SK-N-SH (cell line): Measurements from ENCODE around the gene TRNT1. TPM values are rescaled to one million over a fixed set of nuclear protein-coding genes. Genes with fewer than 3 reads are reported as not detected.

Experiments used
- CTCF ChIA-PET: fragments of 300-600, 350-600 bp; formaldehyde crosslinking; extraction: SDS; loops from one replicate; lab custom pipeline; 2021; lab: Yijun Ruan, JAX
- POLR2A ChIA-PET: fragments of 350-600 bp; sonication (Branson Sonifier 250); formaldehyde crosslinking; extraction: SDS; loops from one replicate; lab custom pipeline; 2020; ENCODE audit warnings: antibody characterized with exemption, inconsistent platforms; lab: Yijun Ruan, JAX
- DNase-seq: peaks from one replicate; pipeline ENCODE4 v3.0.0; 2012
- H2AFZ ChIP-seq: fragments of 200-600 bp; sonication (generic); 2 replicates; pipeline ENCODE4 v1.8.1; 2016; ENCODE audit warnings: antibody characterized with exemption, mild to moderate bottlenecking, low read depth
- H3F3A ChIP-seq: fragments of 200-600 bp; sonication (generic); replicated peaks from 2 replicates; pipeline ENCODE3; 2016; ENCODE audit warnings: antibody characterized with exemption, mild to moderate bottlenecking; ENCODE audit not compliant: insufficient read depth
- H3K27ac ChIP-seq, 2 experiments: fragments of 200-500 bp in 1 of 2; fragments of 200-600 bp in 1 of 2; sonication (Bioruptor generic) in 1 of 2; sonication (generic), shearing (Covaris generic) in 1 of 2; 2 replicates each; pipeline versions ENCODE4 v1.5.1 to v1.6.1; 2014 to 2016; ENCODE audit warnings: low read depth in 2 of 2, inconsistent platforms in 1 of 2, low read length in 1 of 2, mild to moderate bottlenecking in 1 of 2, mixed read lengths in 1 of 2
- H3K27me3 ChIP-seq: fragments of 200-600 bp; sonication (generic), shearing (Covaris generic); 2 replicates; pipeline ENCODE4 v1.6.1; 2016; ENCODE audit warnings: mixed run types; ENCODE audit not compliant: insufficient read depth
- H3K36me3 ChIP-seq, 2 experiments: fragments of 200-500 bp in 1 of 2; fragments of 200-600 bp in 1 of 2; sonication (Bioruptor generic) in 1 of 2; sonication (generic) in 1 of 2; replicated peaks in 1 of 2; 2 replicates each; pipeline versions ENCODE3 to v1.5.1; 2014 to 2016; ENCODE audit warnings: low read length in 1 of 2, mild to moderate bottlenecking in 1 of 2; ENCODE audit not compliant: insufficient read depth in 2 of 2, control insufficient read depth in 1 of 2
- H3K4me1 ChIP-seq, 2 experiments: fragments of 200-500 bp in 1 of 2; fragments of 200-600 bp in 1 of 2; sonication (Bioruptor generic) in 1 of 2; sonication (generic), shearing (Covaris generic) in 1 of 2; 2 replicates each; pipeline versions ENCODE4 v1.5.1 to v1.6.1; 2014 to 2016; ENCODE audit warnings: low read depth in 1 of 2, low read length in 1 of 2, mixed run types in 1 of 2; ENCODE audit not compliant: insufficient read depth in 2 of 2, control insufficient read depth in 1 of 2
- H3K4me2 ChIP-seq: fragments of 200-600 bp; sonication (generic), shearing (Covaris generic); 2 replicates; pipeline ENCODE4 v1.6.1; 2017; ENCODE audit warnings: mixed run types
- H3K4me3 ChIP-seq, 2 experiments: fragments of 200-500 bp in 1 of 2; fragments of 200-600 bp in 1 of 2; sonication (Bioruptor generic) in 1 of 2; sonication (generic), shearing (Covaris generic) in 1 of 2; 2 replicates each; pipeline versions ENCODE4 v1.5.1 to v1.8.1; 2014 to 2016; ENCODE audit warnings: low read depth in 2 of 2, inconsistent platforms in 1 of 2, low read length in 1 of 2, mild to moderate bottlenecking in 1 of 2, mixed read lengths in 1 of 2, moderate library complexity in 1 of 2
- H3K79me2 ChIP-seq: fragments of 200-600 bp; sonication (generic); 2 replicates; pipeline ENCODE4 v1.8.1; 2017; ENCODE audit warnings: mild to moderate bottlenecking; ENCODE audit not compliant: insufficient read depth
- H3K9ac ChIP-seq: fragments of 200-600 bp; sonication (generic); 2 replicates; pipeline ENCODE4 v1.6.1; 2017; ENCODE audit warnings: mixed run types
- H3K9me2 ChIP-seq: fragments of 200-600 bp; sonication (generic); 2 replicates; pipeline ENCODE4 v1.6.1; 2017; ENCODE audit warnings: mixed run types
- H3K9me3 ChIP-seq: fragments of 200-600 bp; sonication (generic); 2 replicates; pipeline ENCODE4 v1.6.1; 2017; ENCODE audit warnings: mixed run types, mild to moderate bottlenecking, moderate library complexity
- H4K20me1 ChIP-seq: fragments of 200-600 bp; sonication (generic); 2 replicates; pipeline ENCODE4 v1.6.1; 2017; ENCODE audit warnings: mild to moderate bottlenecking, mixed run types; ENCODE audit not compliant: insufficient read depth
- CHD2 ChIP-seq: fragments of 150-350 bp; IDR thresholded peaks from 2 replicates; pipeline ENCODE4 v1.6.1; 2018; ENCODE audit warnings: low read length; ENCODE audit not compliant: partially characterized antibody
- ELF1 ChIP-seq: IDR thresholded peaks from 2 replicates; pipeline ENCODE4 v1.4.0; 2012
- EZH2phosphoT487 ChIP-seq: fragments of 200-600 bp; sonication (generic); IDR thresholded peaks from 2 replicates; pipeline ENCODE4 v1.6.1; 2017; ENCODE audit warnings: low read depth, mixed run types, mild to moderate bottlenecking, antibody characterized with exemption, moderate library complexity, borderline replicate concordance
- FOSL2 ChIP-seq: IDR thresholded peaks from 2 replicates; pipeline ENCODE4 v1.4.0; 2012; ENCODE audit warnings: low read depth, mild to moderate bottlenecking, moderate library complexity, borderline replicate concordance
- FOXM1 ChIP-seq: IDR thresholded peaks from 2 replicates; pipeline ENCODE4 v1.4.0; 2012; ENCODE audit warnings: low read depth, mild to moderate bottlenecking
- GABPA ChIP-seq: IDR thresholded peaks from 2 replicates; pipeline ENCODE4 v1.4.0; 2012; ENCODE audit warnings: low read depth, mild to moderate bottlenecking
- GATA2 ChIP-seq: sonication (generic); formaldehyde crosslinking; IDR thresholded peaks from 2 replicates; pipeline ENCODE4 v1.5.0; 2020; ENCODE audit warnings: mild to moderate bottlenecking, missing genetic modification reagents
- JUND ChIP-seq: IDR thresholded peaks from 2 replicates; pipeline ENCODE4 v1.4.0; 2012
- MXI1 ChIP-seq: IDR thresholded peaks from 2 replicates; pipeline ENCODE4 v1.6.1; 2012; ENCODE audit warnings: mild to moderate bottlenecking, low read depth, low read length, improper control_type of control experiment
- NFIC ChIP-seq: IDR thresholded peaks from 2 replicates; pipeline ENCODE4 v1.4.0; 2012; ENCODE audit warnings: borderline replicate concordance
- NRF1 ChIP-seq: IDR thresholded peaks from 2 replicates; pipeline ENCODE4 v1.6.1; 2012; ENCODE audit warnings: low read depth, mild to moderate bottlenecking, low read length
- POLR2AphosphoS5 ChIP-seq: IDR thresholded peaks from 2 replicates; pipeline ENCODE4 v1.6.1; 2012; ENCODE audit warnings: low read depth, low read length
- RCOR1 ChIP-seq: fragments of 150-350 bp; IDR thresholded peaks from 2 replicates; pipeline ENCODE4 v1.6.1; 2017; ENCODE audit warnings: antibody characterized with exemption, low read length
- SIN3A ChIP-seq: IDR thresholded peaks from 2 replicates; pipeline ENCODE4 v1.6.1; 2012; ENCODE audit warnings: low read depth, mild to moderate bottlenecking, low read length, moderate library complexity, borderline replicate concordance
- TEAD4 ChIP-seq: IDR thresholded peaks from 2 replicates; pipeline ENCODE4 v1.4.0; 2012; ENCODE audit warnings: mild to moderate bottlenecking, borderline replicate concordance; ENCODE audit not compliant: insufficient read depth
- USF1 ChIP-seq: IDR thresholded peaks from 2 replicates; pipeline ENCODE4 v1.4.0; 2012; ENCODE audit warnings: low read depth, borderline replicate concordance
- USF2 ChIP-seq: fragments of 150-350 bp; IDR thresholded peaks from 2 replicates; pipeline ENCODE4 v1.6.1; 2017; ENCODE audit warnings: antibody characterized with exemption, low read length, low read depth, borderline replicate concordance
- YY1 ChIP-seq: IDR thresholded peaks from 2 replicates; pipeline ENCODE4 v1.4.0; 2012; ENCODE audit warnings: low read depth, mild to moderate bottlenecking
- WGBS: methylation state at CpG from one replicate; pipeline ENCODE4 v1.1.6; 2017; ENCODE audit warnings: low lambda C conversion rate; 5-methylcytosine and 5-hydroxymethylcytosine counted together
- polyA plus RNA-seq, 3 experiments: library from polyadenylated mRNA; depleted of rRNA; stranded (reverse); fragments of >200 nt; gene quantifications; 2 replicates each; pipeline ENCODE4 v1.2.3, GENCODE V29; 2012
- TF ChIP-seq, protein P1 (sequence below): fragments of 150-350 bp; IDR thresholded peaks from 2 replicates; pipeline ENCODE4 v1.6.1; 2016; ENCODE audit warnings: mild to moderate bottlenecking, low read depth, low read length
- TF ChIP-seq, protein P2 (sequence below): IDR thresholded peaks from 2 replicates; pipeline ENCODE4 v1.4.0; 2012; ENCODE audit warnings: low read depth
- TF ChIP-seq, protein P3 (sequence below): IDR thresholded peaks from 2 replicates; pipeline ENCODE4; 2012

The TRNT1 gene
- polyA plus RNA-seq, 1 of the 3 experiments (the other 2 are of a cell fraction) = 7.4 TPM

GRCh38 chr3:3129579-3129978, 2.8 kb downstream of the TRNT1 start (continued):
- TF ChIP-seq, protein P1, sequence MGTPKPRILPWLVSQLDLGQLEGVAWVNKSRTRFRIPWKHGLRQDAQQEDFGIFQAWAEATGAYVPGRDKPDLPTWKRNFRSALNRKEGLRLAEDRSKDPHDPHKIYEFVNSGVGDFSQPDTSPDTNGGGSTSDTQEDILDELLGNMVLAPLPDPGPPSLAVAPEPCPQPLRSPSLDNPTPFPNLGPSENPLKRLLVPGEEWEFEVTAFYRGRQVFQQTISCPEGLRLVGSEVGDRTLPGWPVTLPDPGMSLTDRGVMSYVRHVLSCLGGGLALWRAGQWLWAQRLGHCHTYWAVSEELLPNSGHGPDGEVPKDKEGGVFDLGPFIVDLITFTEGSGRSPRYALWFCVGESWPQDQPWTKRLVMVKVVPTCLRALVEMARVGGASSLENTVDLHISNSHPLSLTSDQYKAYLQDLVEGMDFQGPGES = no peak
- TF ChIP-seq GATA2 (CRISPR knock-in tag) (no peak), RCOR1 (no peak), FOSL2 (no peak), MXI1 (no peak)
- TF ChIP-seq, all 33 proteins: peak for 0

DNA sequence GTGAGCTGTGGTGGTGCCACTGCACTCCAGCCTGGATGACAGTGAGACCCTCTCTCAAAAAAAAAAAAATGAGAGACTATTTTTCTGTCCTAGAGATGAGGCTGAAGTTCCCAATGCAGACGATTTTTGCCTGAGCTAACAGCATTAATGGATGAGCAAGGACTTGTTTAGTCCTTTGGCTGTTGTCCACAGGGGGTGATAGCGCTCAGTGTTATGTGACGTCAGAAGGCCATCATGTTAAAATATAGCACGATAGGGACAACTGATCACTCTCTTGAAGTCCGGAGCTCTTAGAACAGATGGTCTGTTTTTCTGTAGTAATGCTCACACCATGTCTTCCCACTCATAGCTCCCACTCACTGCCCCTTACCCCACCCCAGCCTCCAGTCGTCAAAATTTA, 6.8 kb downstream of the TRNT1 start:
- peaks cover 49 to 74% of the 10 kb centered on the region in 2 experiments for H3K36me3 ChIP-seq
- ChIA-PET CTCF (interaction anchor here (0.6 to 1.3 kb wide), 2 partner anchors 11 to 46 kb away, joined by 3 to 4 read pairs; partner anchors contain the start of gene CRBN), POLR2A (no interaction called here)
- no peaks in the 10 kb centered on the region for H3K9me3 ChIP-seq
- H3K27me3 ChIP-seq = no peaks in the 10 kb centered on the region
- no peak overlapping the region for H3K27ac ChIP-seq
- no peak overlapping the region for H3K9ac ChIP-seq
- peaks cover 78% of the 10 kb centered on the region for H3K79me2 ChIP-seq
- no peak for DNase-seq
- peaks cover 14% of the 10 kb centered on the region; the same call in 1 of the 2 replicates for H4K20me1 ChIP-seq
- H3K4me2 ChIP-seq = no peak overlapping the region
- H3K9me2 ChIP-seq = no peaks in the 10 kb centered on the region
- no peak overlapping the region for H2AFZ ChIP-seq
- H3K4me3 ChIP-seq = no peak overlapping the region
- 90% methylated on average over 6 of the region's 6 CpGs for WGBS
- no peaks in the 10 kb centered on the region; a peak in 1 of 4 replicates for H3K4me1 ChIP-seq
- TF ChIP-seq FOXM1 (no peak), GABPA (no peak), CHD2 (no peak), TEAD4 (no peak), GATA2 (CRISPR knock-in tag) (no peak), FOSL2 (no peak), JUND (no peak), USF1 (no peak), EZH2phosphoT487 (no peak), ELF1 (no peak), NFIC (no peak), SIN3A (no peak), YY1 (no peak), USF2 (no peak), POLR2AphosphoS5 (no peak), NRF1 (no peak)
- TF ChIP-seq, protein P2, sequence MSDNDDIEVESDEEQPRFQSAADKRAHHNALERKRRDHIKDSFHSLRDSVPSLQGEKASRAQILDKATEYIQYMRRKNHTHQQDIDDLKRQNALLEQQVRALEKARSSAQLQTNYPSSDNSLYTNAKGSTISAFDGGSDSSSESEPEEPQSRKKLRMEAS = no peak
- TF ChIP-seq, protein P3, sequence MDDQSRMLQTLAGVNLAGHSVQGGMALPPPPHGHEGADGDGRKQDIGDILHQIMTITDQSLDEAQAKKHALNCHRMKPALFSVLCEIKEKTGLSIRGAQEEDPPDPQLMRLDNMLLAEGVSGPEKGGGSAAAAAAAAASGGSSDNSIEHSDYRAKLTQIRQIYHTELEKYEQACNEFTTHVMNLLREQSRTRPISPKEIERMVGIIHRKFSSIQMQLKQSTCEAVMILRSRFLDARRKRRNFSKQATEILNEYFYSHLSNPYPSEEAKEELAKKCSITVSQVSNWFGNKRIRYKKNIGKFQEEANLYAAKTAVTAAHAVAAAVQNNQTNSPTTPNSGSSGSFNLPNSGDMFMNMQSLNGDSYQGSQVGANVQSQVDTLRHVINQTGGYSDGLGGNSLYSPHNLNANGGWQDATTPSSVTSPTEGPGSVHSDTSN = no peak
- no peaks in the 10 kb centered on the region for H3F3A ChIP-seq
